ENCODE measurements around the gene IL4R. TPM values are rescaled to one million over a fixed set of nuclear protein-coding genes. Genes with fewer than 3 reads are reported as not detected.

The IL4R gene
- total and polyA plus RNA-seq, 2 experiments from 2014 or later, result 6.4 to 17.6 TPM

DNA sequence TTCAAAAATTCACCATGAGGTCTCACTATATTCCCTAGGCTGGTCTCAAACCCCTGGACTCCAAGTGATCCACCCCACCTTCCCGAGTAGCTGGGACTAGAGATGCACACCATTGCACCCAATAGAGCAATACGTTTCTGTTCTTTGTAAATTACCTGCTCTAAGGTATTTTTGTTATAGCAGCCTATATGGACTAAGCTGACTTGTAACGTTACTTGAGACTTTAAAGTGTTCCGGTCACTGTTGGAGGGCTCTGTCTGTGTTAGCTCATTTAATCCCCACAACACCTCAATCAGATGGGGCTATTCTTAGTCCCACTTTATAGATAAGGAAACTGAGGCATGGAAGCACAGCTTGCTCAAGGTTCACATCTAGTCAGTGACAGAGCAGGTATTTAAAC lies 25.4 kb downstream of the IL4R start:
- H3K4me1 ChIP-seq (ENCODE audit: insufficient read depth), result no peaks in the 10 kb centered on the region
- TF ChIP-seq JUNB (IDR thresholded peaks at IDR 0.05; ENCODE audit: unreplicated experiment), result no peak
- TF ChIP-seq NANOG (IDR thresholded peaks at IDR 0.05; ENCODE audit: borderline replicate concordance), result no peak
- no peak for TF ChIP-seq STAT1 (IDR thresholded peaks at IDR 0.05; ENCODE audit: unreplicated experiment)
- no peak for TF ChIP-seq EZH2 (IDR thresholded peaks at IDR 0.05; ENCODE audit: low read depth, unreplicated experiment)
- no peak for TF ChIP-seq POLR2AphosphoS5 (IDR thresholded peaks at IDR 0.05; ENCODE audit: low read depth)
- no peak for TF ChIP-seq ZNF331 (CRISPR knock-in tag; IDR thresholded peaks at IDR 0.05; ENCODE audit: low read depth)
- TF ChIP-seq, protein P1, sequence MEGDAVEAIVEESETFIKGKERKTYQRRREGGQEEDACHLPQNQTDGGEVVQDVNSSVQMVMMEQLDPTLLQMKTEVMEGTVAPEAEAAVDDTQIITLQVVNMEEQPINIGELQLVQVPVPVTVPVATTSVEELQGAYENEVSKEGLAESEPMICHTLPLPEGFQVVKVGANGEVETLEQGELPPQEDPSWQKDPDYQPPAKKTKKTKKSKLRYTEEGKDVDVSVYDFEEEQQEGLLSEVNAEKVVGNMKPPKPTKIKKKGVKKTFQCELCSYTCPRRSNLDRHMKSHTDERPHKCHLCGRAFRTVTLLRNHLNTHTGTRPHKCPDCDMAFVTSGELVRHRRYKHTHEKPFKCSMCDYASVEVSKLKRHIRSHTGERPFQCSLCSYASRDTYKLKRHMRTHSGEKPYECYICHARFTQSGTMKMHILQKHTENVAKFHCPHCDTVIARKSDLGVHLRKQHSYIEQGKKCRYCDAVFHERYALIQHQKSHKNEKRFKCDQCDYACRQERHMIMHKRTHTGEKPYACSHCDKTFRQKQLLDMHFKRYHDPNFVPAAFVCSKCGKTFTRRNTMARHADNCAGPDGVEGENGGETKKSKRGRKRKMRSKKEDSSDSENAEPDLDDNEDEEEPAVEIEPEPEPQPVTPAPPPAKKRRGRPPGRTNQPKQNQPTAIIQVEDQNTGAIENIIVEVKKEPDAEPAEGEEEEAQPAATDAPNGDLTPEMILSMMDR (conservative IDR thresholded peaks at IDR 0.05; ENCODE audit: low read depth in 2 of 2), result no peak
- TF ChIP-seq, protein P2, sequence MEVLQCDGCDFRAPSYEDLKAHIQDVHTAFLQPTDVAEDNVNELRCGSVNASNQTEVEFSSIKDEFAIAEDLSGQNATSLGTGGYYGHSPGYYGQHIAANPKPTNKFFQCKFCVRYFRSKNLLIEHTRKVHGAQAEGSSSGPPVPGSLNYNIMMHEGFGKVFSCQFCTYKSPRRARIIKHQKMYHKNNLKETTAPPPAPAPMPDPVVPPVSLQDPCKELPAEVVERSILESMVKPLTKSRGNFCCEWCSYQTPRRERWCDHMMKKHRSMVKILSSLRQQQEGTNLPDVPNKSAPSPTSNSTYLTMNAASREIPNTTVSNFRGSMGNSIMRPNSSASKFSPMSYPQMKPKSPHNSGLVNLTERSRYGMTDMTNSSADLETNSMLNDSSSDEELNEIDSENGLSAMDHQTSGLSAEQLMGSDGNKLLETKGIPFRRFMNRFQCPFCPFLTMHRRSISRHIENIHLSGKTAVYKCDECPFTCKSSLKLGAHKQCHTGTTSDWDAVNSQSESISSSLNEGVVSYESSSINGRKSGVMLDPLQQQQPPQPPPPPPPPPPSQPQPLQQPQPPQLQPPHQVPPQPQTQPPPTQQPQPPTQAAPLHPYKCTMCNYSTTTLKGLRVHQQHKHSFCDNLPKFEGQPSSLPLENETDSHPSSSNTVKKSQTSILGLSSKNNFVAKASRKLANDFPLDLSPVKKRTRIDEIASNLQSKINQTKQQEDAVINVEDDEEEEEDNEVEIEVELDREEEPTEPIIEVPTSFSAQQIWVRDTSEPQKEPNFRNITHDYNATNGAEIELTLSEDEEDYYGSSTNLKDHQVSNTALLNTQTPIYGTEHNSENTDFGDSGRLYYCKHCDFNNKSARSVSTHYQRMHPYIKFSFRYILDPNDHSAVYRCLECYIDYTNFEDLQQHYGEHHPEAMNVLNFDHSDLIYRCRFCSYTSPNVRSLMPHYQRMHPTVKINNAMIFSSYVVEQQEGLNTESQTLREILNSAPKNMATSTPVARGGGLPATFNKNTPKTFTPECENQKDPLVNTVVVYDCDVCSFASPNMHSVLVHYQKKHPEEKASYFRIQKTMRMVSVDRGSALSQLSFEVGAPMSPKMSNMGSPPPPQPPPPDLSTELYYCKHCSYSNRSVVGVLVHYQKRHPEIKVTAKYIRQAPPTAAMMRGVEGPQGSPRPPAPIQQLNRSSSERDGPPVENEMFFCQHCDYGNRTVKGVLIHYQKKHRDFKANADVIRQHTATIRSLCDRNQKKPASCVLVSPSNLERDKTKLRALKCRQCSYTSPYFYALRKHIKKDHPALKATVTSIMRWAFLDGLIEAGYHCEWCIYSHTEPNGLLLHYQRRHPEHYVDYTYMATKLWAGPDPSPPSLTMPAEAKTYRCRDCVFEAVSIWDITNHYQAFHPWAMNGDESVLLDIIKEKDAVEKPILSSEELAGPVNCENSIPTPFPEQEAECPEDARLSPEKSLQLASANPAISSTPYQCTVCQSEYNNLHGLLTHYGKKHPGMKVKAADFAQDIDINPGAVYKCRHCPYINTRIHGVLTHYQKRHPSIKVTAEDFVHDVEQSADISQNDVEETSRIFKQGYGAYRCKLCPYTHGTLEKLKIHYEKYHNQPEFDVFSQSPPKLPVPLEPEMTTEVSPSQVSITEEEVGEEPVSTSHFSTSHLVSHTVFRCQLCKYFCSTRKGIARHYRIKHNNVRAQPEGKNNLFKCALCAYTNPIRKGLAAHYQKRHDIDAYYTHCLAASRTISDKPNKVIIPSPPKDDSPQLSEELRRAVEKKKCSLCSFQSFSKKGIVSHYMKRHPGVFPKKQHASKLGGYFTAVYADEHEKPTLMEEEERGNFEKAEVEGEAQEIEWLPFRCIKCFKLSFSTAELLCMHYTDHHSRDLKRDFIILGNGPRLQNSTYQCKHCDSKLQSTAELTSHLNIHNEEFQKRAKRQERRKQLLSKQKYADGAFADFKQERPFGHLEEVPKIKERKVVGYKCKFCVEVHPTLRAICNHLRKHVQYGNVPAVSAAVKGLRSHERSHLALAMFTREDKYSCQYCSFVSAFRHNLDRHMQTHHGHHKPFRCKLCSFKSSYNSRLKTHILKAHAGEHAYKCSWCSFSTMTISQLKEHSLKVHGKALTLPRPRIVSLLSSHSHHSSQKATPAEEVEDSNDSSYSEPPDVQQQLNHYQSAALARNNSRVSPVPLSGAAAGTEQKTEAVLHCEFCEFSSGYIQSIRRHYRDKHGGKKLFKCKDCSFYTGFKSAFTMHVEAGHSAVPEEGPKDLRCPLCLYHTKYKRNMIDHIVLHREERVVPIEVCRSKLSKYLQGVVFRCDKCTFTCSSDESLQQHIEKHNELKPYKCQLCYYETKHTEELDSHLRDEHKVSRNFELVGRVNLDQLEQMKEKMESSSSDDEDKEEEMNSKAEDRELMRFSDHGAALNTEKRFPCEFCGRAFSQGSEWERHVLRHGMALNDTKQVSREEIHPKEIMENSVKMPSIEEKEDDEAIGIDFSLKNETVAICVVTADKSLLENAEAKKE (CRISPR knock-in tag; IDR thresholded peaks at IDR 0.05), result no peak
- TF ChIP-seq, protein P3, sequence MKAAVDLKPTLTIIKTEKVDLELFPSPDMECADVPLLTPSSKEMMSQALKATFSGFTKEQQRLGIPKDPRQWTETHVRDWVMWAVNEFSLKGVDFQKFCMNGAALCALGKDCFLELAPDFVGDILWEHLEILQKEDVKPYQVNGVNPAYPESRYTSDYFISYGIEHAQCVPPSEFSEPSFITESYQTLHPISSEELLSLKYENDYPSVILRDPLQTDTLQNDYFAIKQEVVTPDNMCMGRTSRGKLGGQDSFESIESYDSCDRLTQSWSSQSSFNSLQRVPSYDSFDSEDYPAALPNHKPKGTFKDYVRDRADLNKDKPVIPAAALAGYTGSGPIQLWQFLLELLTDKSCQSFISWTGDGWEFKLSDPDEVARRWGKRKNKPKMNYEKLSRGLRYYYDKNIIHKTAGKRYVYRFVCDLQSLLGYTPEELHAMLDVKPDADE (IDR thresholded peaks at IDR 0.05), result no peak
- ATAC-seq (no peak), DNase-seq (ENCODE audit: low spot score) (no peak)
- Mint-ChIP-seq H3K4me3 (no peak overlapping the region), H3K9me3 (peaks cover 8% of the 10 kb centered on the region), H3K36me3 (ENCODE audit: low read depth) (peaks cover 48% of the 10 kb centered on the region), H3K27me3 (ENCODE audit: insufficient read depth, low read depth, poor library complexity) (peaks cover 2% of the 10 kb centered on the region), H3K4me1 (peaks cover 2% of the 10 kb centered on the region; the same call in 2 of the 3 replicates), H3K27ac (no peak overlapping the region)
- no peak overlapping the region for H2AFZ ChIP-seq
- no peak overlapping the region for H3K4me2 ChIP-seq
- no peaks in the 10 kb centered on the region for H3K36me3 ChIP-seq (ENCODE audit: insufficient read depth)
- no peaks in the 10 kb centered on the region for H3K9me2 ChIP-seq (ENCODE audit: insufficient read depth)
- 0 out of 2 replicates have a peak, but pooled peaks cover 2% of the 10 kb centered on the region for H4K20me1 ChIP-seq (replicated peaks; ENCODE audit: insufficient read depth)
- 0 out of 2 replicates have a peak, but pooled peaks cover 4% of the 10 kb centered on the region for H3K79me2 ChIP-seq (replicated peaks; ENCODE audit: insufficient read depth)
- no peak overlapping the region for H3K27ac ChIP-seq (ENCODE audit: low read depth)
- H3F3A ChIP-seq (replicated peaks; ENCODE audit: low read depth), result no peaks in the 10 kb centered on the region
- no peaks in the 10 kb centered on the region for H3K27me3 ChIP-seq (ENCODE audit: insufficient read depth)
- H3K4me3 ChIP-seq, result no peak overlapping the region

All from GM23338 (cell line).